ENCODE results near the gene PCK1. TPM values are rescaled to one million over a fixed set of nuclear protein-coding genes. Genes with fewer than 3 reads are reported as not detected.

Gene PCK1
- total and polyA plus RNA-seq, 2 of the 13 experiments (the other 11 are each of a cell fraction or from before 2014, with no cell fraction given) = 6.5 to 12.6 TPM

DNA sequence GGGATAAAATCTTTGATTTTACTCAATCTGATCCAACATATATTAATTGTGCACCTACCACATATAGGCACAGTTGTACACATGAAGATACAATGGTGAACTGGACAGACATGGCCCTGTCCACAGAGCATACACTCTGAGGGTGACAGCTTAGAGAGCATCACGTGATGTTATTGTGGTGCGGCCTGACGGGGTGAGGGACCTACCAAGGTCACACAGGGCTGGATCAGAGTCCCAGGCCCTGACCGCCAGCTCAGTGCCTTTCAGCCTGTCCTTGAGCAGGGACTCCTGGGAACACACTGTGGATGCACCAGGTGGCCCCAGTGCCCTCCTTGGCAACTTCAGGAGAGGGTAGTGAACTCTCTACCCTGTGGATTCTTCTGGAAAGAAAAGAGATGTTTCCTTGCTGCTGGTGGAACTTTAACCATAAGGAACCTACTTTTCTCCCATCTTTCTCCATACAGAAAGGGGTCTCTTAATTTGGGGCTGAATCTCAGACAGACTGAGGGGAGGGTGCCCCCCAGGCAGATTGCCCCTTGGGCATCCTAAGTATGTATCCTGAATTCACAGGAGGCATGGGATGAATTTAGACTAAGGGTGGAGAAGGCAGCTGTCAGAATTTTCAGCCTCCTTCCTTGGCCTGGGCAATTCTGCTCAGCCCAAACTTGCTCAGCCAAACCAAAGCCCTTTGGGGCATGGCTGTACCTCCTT lies 26.5 kb downstream of the PCK1 start (continued):
- TF ChIP-seq, protein P1, sequence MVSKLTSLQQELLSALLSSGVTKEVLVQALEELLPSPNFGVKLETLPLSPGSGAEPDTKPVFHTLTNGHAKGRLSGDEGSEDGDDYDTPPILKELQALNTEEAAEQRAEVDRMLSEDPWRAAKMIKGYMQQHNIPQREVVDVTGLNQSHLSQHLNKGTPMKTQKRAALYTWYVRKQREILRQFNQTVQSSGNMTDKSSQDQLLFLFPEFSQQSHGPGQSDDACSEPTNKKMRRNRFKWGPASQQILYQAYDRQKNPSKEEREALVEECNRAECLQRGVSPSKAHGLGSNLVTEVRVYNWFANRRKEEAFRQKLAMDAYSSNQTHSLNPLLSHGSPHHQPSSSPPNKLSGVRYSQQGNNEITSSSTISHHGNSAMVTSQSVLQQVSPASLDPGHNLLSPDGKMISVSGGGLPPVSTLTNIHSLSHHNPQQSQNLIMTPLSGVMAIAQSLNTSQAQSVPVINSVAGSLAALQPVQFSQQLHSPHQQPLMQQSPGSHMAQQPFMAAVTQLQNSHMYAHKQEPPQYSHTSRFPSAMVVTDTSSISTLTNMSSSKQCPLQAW (CRISPR knock-in tag; IDR thresholded peaks at IDR 0.05) = peak; percentile 90
- TF ChIP-seq KAT7 (CRISPR knock-in tag; IDR thresholded peaks at IDR 0.05; ENCODE audit: borderline replicate concordance) (0 out of 2 replicates have a peak, but pooled peaks have one; percentile 59), ZSCAN31 (CRISPR knock-in tag; IDR thresholded peaks at IDR 0.05; ENCODE audit: low read depth) (peak; percentile 90), ASH2L (IDR thresholded peaks at IDR 0.05; ENCODE audit: insufficient read length, low read depth, low read length) (peak; percentile 14), NCOR1 (IDR thresholded peaks at IDR 0.05; ENCODE audit: borderline replicate concordance, low read length) (peak; percentile 86; the same call in 1 of the 2 replicates), SMAD9 (CRISPR knock-in tag; IDR thresholded peaks at IDR 0.05) (no peak), ERF (CRISPR knock-in tag; IDR thresholded peaks at IDR 0.05) (peak; percentile 97), YEATS4 (CRISPR knock-in tag; IDR thresholded peaks at IDR 0.05; ENCODE audit: borderline replicate concordance) (peak; percentile 78; the same call in 1 of the 2 replicates), RFXANK (CRISPR knock-in tag; IDR thresholded peaks at IDR 0.05) (no peak), NFYB (CRISPR knock-in tag; IDR thresholded peaks at IDR 0.05) (no peak; the same call in 1 of the 2 replicates), HDAC1 (CRISPR knock-in tag; IDR thresholded peaks at IDR 0.05) (peak; percentile 94), LCORL (IDR thresholded peaks at IDR 0.05) (no peak), LCORL (CRISPR knock-in tag; IDR thresholded peaks at IDR 0.05) (peak; percentile 83), XBP1 (CRISPR knock-in tag; IDR thresholded peaks at IDR 0.05) (peak; percentile 59; the same call in 1 of the 2 replicates), TBL1XR1 (IDR thresholded peaks at IDR 0.05; ENCODE audit: borderline replicate concordance, low read length, partially characterized antibody) (peak; percentile 76), TOPORS (CRISPR knock-in tag; IDR thresholded peaks at IDR 0.05) (peak; percentile 93), ZNF317 (CRISPR knock-in tag; IDR thresholded peaks at IDR 0.05) (peak; percentile 89), ATRX (CRISPR knock-in tag; IDR thresholded peaks at IDR 0.05; ENCODE audit: borderline replicate concordance) (no peak), ZNF83 (CRISPR knock-in tag; IDR thresholded peaks at IDR 0.05; ENCODE audit: borderline replicate concordance) (0 out of 2 replicates have a peak, but pooled peaks have one; percentile 30), YEATS2 (CRISPR knock-in tag; IDR thresholded peaks at IDR 0.05; ENCODE audit: borderline replicate concordance) (peak; percentile 79; the same call in 1 of the 2 replicates)
- TF ChIP-seq, protein P2, sequence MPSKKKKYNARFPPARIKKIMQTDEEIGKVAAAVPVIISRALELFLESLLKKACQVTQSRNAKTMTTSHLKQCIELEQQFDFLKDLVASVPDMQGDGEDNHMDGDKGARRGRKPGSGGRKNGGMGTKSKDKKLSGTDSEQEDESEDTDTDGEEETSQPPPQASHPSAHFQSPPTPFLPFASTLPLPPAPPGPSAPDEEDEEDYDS (CRISPR knock-in tag; IDR thresholded peaks at IDR 0.05) = peak; percentile 81
- TF ChIP-seq, protein P3, sequence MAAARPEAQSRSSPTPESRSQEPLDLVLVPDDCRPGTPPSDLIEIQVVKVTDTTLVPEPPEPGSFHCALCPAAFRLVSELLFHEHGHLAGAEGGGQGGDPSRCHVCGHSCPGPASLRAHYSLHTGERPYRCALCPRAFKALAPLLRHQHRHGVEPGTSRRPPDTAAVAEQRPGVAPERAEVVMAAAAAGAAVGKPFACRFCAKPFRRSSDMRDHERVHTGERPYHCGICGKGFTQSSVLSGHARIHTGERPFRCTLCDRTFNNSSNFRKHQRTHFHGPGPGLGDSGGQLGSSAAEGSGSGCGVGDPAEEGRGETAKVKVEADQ (CRISPR knock-in tag; IDR thresholded peaks at IDR 0.05; ENCODE audit: borderline replicate concordance) = peak; percentile 53; the same call in 1 of the 2 replicates
- TF ChIP-seq, protein P4, sequence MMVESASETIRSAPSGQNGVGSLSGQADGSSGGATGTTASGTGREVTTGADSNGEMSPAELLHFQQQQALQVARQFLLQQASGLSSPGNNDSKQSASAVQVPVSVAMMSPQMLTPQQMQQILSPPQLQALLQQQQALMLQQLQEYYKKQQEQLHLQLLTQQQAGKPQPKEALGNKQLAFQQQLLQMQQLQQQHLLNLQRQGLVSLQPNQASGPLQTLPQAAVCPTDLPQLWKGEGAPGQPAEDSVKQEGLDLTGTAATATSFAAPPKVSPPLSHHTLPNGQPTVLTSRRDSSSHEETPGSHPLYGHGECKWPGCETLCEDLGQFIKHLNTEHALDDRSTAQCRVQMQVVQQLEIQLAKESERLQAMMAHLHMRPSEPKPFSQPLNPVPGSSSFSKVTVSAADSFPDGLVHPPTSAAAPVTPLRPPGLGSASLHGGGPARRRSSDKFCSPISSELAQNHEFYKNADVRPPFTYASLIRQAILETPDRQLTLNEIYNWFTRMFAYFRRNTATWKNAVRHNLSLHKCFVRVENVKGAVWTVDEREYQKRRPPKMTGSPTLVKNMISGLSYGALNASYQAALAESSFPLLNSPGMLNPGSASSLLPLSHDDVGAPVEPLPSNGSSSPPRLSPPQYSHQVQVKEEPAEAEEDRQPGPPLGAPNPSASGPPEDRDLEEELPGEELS (CRISPR knock-in tag; IDR thresholded peaks at IDR 0.05) = peak; percentile 45
- TF ChIP-seq, protein P5, sequence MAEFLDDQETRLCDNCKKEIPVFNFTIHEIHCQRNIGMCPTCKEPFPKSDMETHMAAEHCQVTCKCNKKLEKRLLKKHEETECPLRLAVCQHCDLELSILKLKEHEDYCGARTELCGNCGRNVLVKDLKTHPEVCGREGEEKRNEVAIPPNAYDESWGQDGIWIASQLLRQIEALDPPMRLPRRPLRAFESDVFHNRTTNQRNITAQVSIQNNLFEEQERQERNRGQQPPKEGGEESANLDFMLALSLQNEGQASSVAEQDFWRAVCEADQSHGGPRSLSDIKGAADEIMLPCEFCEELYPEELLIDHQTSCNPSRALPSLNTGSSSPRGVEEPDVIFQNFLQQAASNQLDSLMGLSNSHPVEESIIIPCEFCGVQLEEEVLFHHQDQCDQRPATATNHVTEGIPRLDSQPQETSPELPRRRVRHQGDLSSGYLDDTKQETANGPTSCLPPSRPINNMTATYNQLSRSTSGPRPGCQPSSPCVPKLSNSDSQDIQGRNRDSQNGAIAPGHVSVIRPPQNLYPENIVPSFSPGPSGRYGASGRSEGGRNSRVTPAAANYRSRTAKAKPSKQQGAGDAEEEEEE (CRISPR knock-in tag; IDR thresholded peaks at IDR 0.05; ENCODE audit: borderline replicate concordance) = peak; percentile 95
